Breast epithelium (tissue), 4 donors: ENCODE measurements around the gene CFAP119. TPM values are rescaled to one million over a fixed set of nuclear protein-coding genes. Genes with fewer than 3 reads are reported as not detected.

Experiments used
- DNase-seq, 2 donors: peaks; one replicate each; pipeline ENCODE4 v3.0.0-alpha.2; 2019; ENCODE audit warnings: low spot score in 2 of 2
- H3K27ac ChIP-seq, 2 donors: fragments of 200-600 bp; sonication (generic) in 1 of 2; one replicate each; pipeline ENCODE4 v1.5.1; 2016 to 2019; ENCODE audit warnings: mild to moderate bottlenecking in 1 of 2
- H3K27me3 ChIP-seq, 2 donors: fragments of 200-600 bp; sonication (generic) in 1 of 2; one replicate each; pipeline versions ENCODE4 v1.5.1 to v1.6.0; 2017 to 2019; ENCODE audit warnings: control low read depth in 1 of 2, mild to moderate bottlenecking in 1 of 2
- H3K36me3 ChIP-seq: fragments of 200-600 bp; one replicate; pipeline ENCODE4 v1.5.1; 2019
- H3K4me1 ChIP-seq, 2 donors: fragments of 200-600 bp; sonication (generic); one replicate each; pipeline ENCODE4 v1.5.1; 2016 to 2019; ENCODE audit warnings: control low read depth in 1 of 2
- H3K4me3 ChIP-seq, 3 donors: fragments of 200-600 bp; sonication (generic); 1 replicate in 2 of 3; 2 replicates in 1 of 3; pipeline ENCODE4 v1.5.1; 2016 to 2019; ENCODE audit warnings: mild to moderate bottlenecking in 3 of 3, moderate library complexity in 2 of 3
- H3K9me3 ChIP-seq, 2 donors: fragments of 200-600 bp; sonication (generic) in 1 of 2; one replicate each; pipeline ENCODE4 v1.5.1; 2016 to 2019; ENCODE audit warnings: control low read depth in 1 of 2
- CTCF ChIP-seq, 3 donors: fragments of 450-650 bp; IDR thresholded peaks; one replicate each; pipeline ENCODE4 v1.5.1; 2016 to 2017; ENCODE audit warnings: antibody characterized with exemption in 3 of 3, mild to moderate bottlenecking in 3 of 3, moderate library complexity in 3 of 3
- POLR2A ChIP-seq: fragments of 450-650 bp; IDR thresholded peaks from one replicate; pipeline ENCODE4 v1.6.1; 2016; ENCODE audit warnings: antibody characterized with exemption, mild to moderate bottlenecking, moderate library complexity
- POLR2AphosphoS5 ChIP-seq, 3 donors: sonication (generic); formaldehyde crosslinking; IDR thresholded peaks; one replicate each; pipeline ENCODE4 v1.6.1; 2017; ENCODE audit warnings: antibody characterized with exemption in 3 of 3
- intact Hi-C: fragments of 100-400 bp; cut with DNase I; formaldehyde crosslinking; loops from one replicate; pipeline ENCODE4 v1.15.1; 2023; ENCODE audit warnings: low total_unique reads
- total RNA-seq, 3 donors: library from RNA; depleted of rRNA; stranded (reverse); fragments of >200 nt; gene quantifications; one replicate each; pipeline ENCODE4 v1.1.0, GENCODE V29; 2016

CFAP119 gene
- total RNA-seq, 3 donors from 2014 or later: 1.4 to 17.1 (median 13.4) TPM

GRCh38 chr16:30779596-30779995 lies 17.7 kb upstream of the CFAP119 start:
- Histone ChIP-seq H3K36me3 (peaks cover 11% of the 10 kb centered on the region), H3K9me3 (no peaks in the 10 kb centered on the region), H3K27ac (no peak overlapping the region), H3K4me3 (no peak overlapping the region), H3K4me1 (no peaks in the 10 kb centered on the region), H3K27me3 (no peaks in the 10 kb centered on the region)
- intact Hi-C loops: no loop called here
- TF ChIP-seq POLR2A (no peak), POLR2AphosphoS5 (IDR thresholded peaks at IDR 0.05) (no peak), CTCF (IDR thresholded peaks at IDR 0.05) (no peak)
- DNase-seq: no peak

- intact Hi-C loops: no loop called here
- H3K4me3 ChIP-seq: no peak overlapping the region
- no peak for TF ChIP-seq CTCF (IDR thresholded peaks at IDR 0.05)
- no peak for TF ChIP-seq POLR2AphosphoS5 (IDR thresholded peaks at IDR 0.05)
- no peaks in the 10 kb centered on the region for H3K27me3 ChIP-seq
- no peaks in the 10 kb centered on the region for H3K4me1 ChIP-seq
- peak overlapping the region in 1 of 2 donors; percentile 38 for H3K27ac ChIP-seq
- H3K36me3 ChIP-seq: peaks cover 10% of the 10 kb centered on the region
- DNase-seq: no peak
- H3K9me3 ChIP-seq: no peaks in the 10 kb centered on the region
These were observed 16.8 kb upstream of the CFAP119 start for GRCh38 chr16:30778549-30779244.

GRCh38 chr16:30777591-30778297 lies 15.9 kb upstream of the CFAP119 start:
- Histone ChIP-seq H3K9me3 (no peaks in the 10 kb centered on the region), H3K36me3 (peaks cover under 1% of the 10 kb centered on the region), H3K4me3 (no peak overlapping the region), H3K27me3 (no peaks in the 10 kb centered on the region), H3K27ac (peak overlapping the region; percentile 26 to 66), H3K4me1 (no peaks in the 10 kb centered on the region)
- intact Hi-C loops: no loop called here
- TF ChIP-seq POLR2AphosphoS5 (IDR thresholded peaks at IDR 0.05) (no peak), CTCF (IDR thresholded peaks at IDR 0.05) (no peak), POLR2A (no peak)
- no peak for DNase-seq

- intact Hi-C loops: no loop called here
- peak; percentile 69 to 85 (median 69) for TF ChIP-seq POLR2AphosphoS5 (IDR thresholded peaks at IDR 0.05)
- no peak for TF ChIP-seq CTCF (IDR thresholded peaks at IDR 0.05)
- TF ChIP-seq POLR2A: peak; percentile 13
- peak; percentile 74 to 82 for DNase-seq
These were observed 13.7 kb upstream of the CFAP119 start for GRCh38 chr16:30775392-30776188.

GRCh38 chr16:30775131-30775391 lies 13.2 kb upstream of the CFAP119 start:
- no peaks in the 10 kb centered on the region for H3K4me1 ChIP-seq
- no peaks in the 10 kb centered on the region for H3K27me3 ChIP-seq
- TF ChIP-seq POLR2AphosphoS5 (IDR thresholded peaks at IDR 0.05) (no peak), CTCF (IDR thresholded peaks at IDR 0.05) (no peak), POLR2A (no peak)
- DNase-seq: no peak
- intact Hi-C loops: no loop called here
- peak overlapping the region; percentile 70 to 88 (median 77) for H3K4me3 ChIP-seq
- H3K9me3 ChIP-seq: no peaks in the 10 kb centered on the region
- peaks cover 8% of the 10 kb centered on the region for H3K36me3 ChIP-seq
- H3K27ac ChIP-seq: peak overlapping the region; percentile 80 to 93

More at GRCh38 chr16:30775392-30776188, 13.7 kb upstream of the CFAP119 start:
- Histone ChIP-seq H3K27ac (peak overlapping the region; percentile 80 to 93), H3K36me3 (peaks cover 8% of the 10 kb centered on the region), H3K4me3 (peak overlapping the region; percentile 70 to 88 (median 77)), H3K4me1 (no peaks in the 10 kb centered on the region), H3K27me3 (no peaks in the 10 kb centered on the region), H3K9me3 (no peaks in the 10 kb centered on the region)
